ENCODE data around the gene PHETA2.

- TF ChIP-seq CTCF (IDR thresholded peaks at IDR 0.05; ENCODE audit: poor library complexity) (no peak), EZH2 (IDR thresholded peaks at IDR 0.05; ENCODE audit: borderline replicate concordance) (no peak), EZH2phosphoT487 (IDR thresholded peaks at IDR 0.05; ENCODE audit: low read depth, severe bottlenecking, unreplicated experiment) (no peak)
These were observed 5.5 kb downstream of the PHETA2 start, which contains the start of gene SMDT1 for GRCh38 chr22:42079319-42080251.

All from hepatocyte (in vitro differentiated cells).